ENCODE results near the gene AHSP.
"Not testable (repeated sequence)": the region's sequence is repeated elsewhere in the genome, so short reads cannot be mapped to it uniquely, and the experiment has no call there.

AHSP gene

GRCh38 chr16:31527734-31528274 lies at the start of gene AHSP:
TSS of gene AHSP (plus strand) at chr16:31527900. CDS start at chr16:31528140, 240 bp downstream.
- no peaks in the 10 kb centered on the region for H3K36me3 ChIP-seq (ENCODE audit: control insufficient read depth, insufficient read depth, low read length)
- TF ChIP-seq CTCF (IDR thresholded peaks at IDR 0.05; ENCODE audit: insufficient read depth, low read length, poor library complexity, severe bottlenecking): no peak
- H3K27me3 ChIP-seq (replicated peaks; ENCODE audit: control insufficient read depth, insufficient read depth, low read length): no peaks in the 10 kb centered on the region
- H3K4me3 ChIP-seq (replicated peaks; ENCODE audit: low read depth, low read length): no peak within 1 kb of the TSS
- DNase-seq (ENCODE audit: extremely low read depth, insufficient read length): no peak

- H3K4me3 ChIP-seq (replicated peaks; ENCODE audit: low read depth, low read length): no peak overlapping the region
- H3K27me3 ChIP-seq (replicated peaks; ENCODE audit: control insufficient read depth, insufficient read depth, low read length): peaks cover 2% of the 10 kb centered on the region
- DNase-seq (ENCODE audit: extremely low read depth, insufficient read length): no peak
- TF ChIP-seq CTCF (IDR thresholded peaks at IDR 0.05; ENCODE audit: insufficient read depth, low read length, poor library complexity, severe bottlenecking): no peak
- no peaks in the 10 kb centered on the region for H3K36me3 ChIP-seq (ENCODE audit: control insufficient read depth, insufficient read depth, low read length)
These were observed 48.7 kb upstream of the AHSP start for GRCh38 chr16:31478956-31479355.

GRCh38 chr16:31479751-31480150 lies 47.9 kb upstream of the AHSP start:
- DNase-seq (ENCODE audit: extremely low read depth, insufficient read length): no peak
- no peak for TF ChIP-seq CTCF (IDR thresholded peaks at IDR 0.05; ENCODE audit: insufficient read depth, low read length, poor library complexity, severe bottlenecking)
- Histone ChIP-seq H3K36me3 (ENCODE audit: control insufficient read depth, insufficient read depth, low read length) (no peaks in the 10 kb centered on the region), H3K4me3 (replicated peaks; ENCODE audit: low read depth, low read length) (no peak overlapping the region), H3K27me3 (replicated peaks; ENCODE audit: control insufficient read depth, insufficient read depth, low read length) (no peaks in the 10 kb centered on the region; the same call in none of the 2 replicates)

- Histone ChIP-seq H3K27me3 (replicated peaks; ENCODE audit: control insufficient read depth, insufficient read depth, low read length) (no peaks in the 10 kb centered on the region; the same call in none of the 2 replicates), H3K36me3 (ENCODE audit: control insufficient read depth, insufficient read depth, low read length) (no peaks in the 10 kb centered on the region), H3K4me3 (replicated peaks; ENCODE audit: low read depth, low read length) (no peak overlapping the region)
- no peak for TF ChIP-seq CTCF (IDR thresholded peaks at IDR 0.05; ENCODE audit: insufficient read depth, low read length, poor library complexity, severe bottlenecking)
- no peak for DNase-seq (ENCODE audit: extremely low read depth, insufficient read length)
These were observed 46.7 kb upstream of the AHSP start for GRCh38 chr16:31480851-31481536.

GRCh38 chr16:31483081-31483480 lies 44.6 kb upstream of the AHSP start, which contains the start of gene SLC5A2:
TSS of gene SLC5A2 (plus strand) at chr16:31483123. CDS start at chr16:31483137, 14 bp downstream.
- no peak for DNase-seq (ENCODE audit: extremely low read depth, insufficient read length)
- Histone ChIP-seq H3K27me3 (replicated peaks; ENCODE audit: control insufficient read depth, insufficient read depth, low read length) (no peaks in the 10 kb centered on the region; the same call in none of the 2 replicates), H3K36me3 (ENCODE audit: control insufficient read depth, insufficient read depth, low read length) (no peaks in the 10 kb centered on the region), H3K4me3 (replicated peaks; ENCODE audit: low read depth, low read length) (no peak within 1 kb of the TSS)
- no peak for TF ChIP-seq CTCF (IDR thresholded peaks at IDR 0.05; ENCODE audit: insufficient read depth, low read length, poor library complexity, severe bottlenecking)

- H3K4me3 ChIP-seq (replicated peaks; ENCODE audit: low read depth, low read length); H3K27me3 ChIP-seq (replicated peaks; ENCODE audit: control insufficient read depth, insufficient read depth, low read length); H3K36me3 ChIP-seq (ENCODE audit: control insufficient read depth, insufficient read depth, low read length); DNase-seq (ENCODE audit: extremely low read depth, insufficient read length): not testable (repeated sequence)
These were observed 43.7 kb upstream of the AHSP start for GRCh38 chr16:31484048-31484447.

Measured in GM06990 (cell line).